ENCODE measurements around the gene SH3GL3.

SH3GL3 gene

DNA sequence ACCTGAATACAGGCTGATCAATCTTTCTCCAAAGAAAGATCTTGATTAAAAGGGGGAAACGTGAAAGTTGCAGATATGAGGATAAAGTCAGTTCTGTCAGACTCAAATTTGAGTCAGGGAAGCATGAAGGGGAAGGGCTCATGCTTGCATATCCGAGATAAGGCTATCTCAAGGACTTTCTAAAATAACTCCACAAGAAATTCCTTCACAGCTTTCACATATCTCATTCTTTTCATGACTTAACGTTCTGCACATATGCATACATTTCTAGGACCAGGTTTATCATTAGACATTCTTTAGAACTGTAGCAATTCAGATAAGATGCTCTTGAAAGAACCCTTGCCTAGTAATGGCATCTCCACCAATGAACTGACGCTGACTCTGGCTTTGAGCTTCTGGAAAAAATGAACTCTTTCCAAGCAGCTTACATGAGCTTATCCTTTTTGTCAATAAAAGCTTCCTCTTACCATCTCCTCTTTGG is 15.9 kb downstream of the SH3GL3 start:
- no peak for DNase-seq

GRCh38 chr15:83470887-83471286 is 23.7 kb downstream of the SH3GL3 start:
- no peak for DNase-seq

DNA sequence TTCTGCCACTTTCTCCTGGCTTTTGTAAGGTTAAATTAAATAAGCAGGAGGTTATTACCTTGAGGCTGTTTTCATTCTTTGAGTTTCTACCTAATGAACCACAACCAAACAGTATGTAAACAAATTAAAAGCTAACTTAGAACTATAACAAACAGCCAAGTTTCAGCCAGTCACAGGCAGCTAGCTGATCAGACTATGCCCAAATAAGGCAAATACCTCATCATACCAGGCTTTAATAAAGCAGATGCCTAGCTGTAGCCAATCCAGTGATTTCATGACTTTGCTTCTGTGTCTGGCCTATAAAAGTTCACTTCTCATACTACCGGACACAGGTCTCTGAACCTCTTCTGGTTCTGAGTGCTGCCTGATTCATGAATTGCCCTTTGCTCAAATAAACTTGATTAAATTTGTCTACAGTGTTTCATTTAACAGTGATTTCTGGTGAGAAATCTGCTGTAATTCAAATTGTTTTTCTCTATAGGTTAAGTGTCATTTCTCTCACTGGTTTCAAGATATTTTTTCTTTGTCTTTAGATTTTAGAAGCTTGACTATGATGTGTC is 24.2 kb downstream of the SH3GL3 start:
- no peak for DNase-seq

- no peak for DNase-seq
These were observed 25.0 kb downstream of the SH3GL3 start for GRCh38 chr15:83472151-83472550.

GRCh38 chr15:83472797-83473196 is 25.7 kb downstream of the SH3GL3 start:
- DNase-seq, result no peak

DNA sequence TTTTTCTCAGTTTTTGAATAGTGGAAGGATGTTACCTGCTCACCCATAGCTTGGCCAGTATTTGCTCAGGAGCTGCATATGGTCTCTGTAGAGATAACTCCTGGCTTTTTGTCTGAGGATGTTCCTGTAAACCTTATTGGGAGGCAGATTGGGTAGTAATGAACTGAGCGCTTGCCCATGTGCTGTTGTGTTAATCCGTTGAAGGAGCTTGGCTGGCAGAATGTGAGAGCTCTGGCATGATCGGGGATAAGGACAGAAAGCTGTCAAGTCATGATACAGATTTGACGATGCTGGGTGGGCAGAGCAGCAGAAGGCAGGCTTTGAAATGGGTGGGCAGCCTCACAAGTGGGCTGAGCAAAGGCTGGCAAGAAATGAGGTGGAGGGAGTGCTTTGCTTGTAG is 27.4 kb downstream of the SH3GL3 start:
- no peak for DNase-seq

DNA sequence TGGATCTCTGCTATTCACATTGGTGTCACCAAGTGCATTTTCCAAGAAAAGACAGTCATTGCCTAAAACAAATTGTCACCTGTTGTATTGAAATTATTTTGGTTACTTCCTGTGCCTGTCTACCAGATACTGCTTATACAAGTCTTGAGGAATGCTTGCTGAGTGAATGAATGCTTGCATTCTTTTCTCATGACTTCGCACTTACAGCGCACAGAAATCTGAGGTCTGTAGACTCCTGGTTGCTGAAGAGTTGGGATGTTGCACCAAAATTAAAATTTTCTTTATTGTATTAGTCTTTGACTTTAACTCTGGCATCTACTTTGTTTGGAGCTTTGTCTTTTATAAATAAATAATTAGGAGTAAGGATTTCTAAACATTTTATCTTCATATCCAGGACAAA is 28.4 kb downstream of the SH3GL3 start:
- DNase-seq, result no peak

- no peak for DNase-seq
These were observed 28.9 kb downstream of the SH3GL3 start for GRCh38 chr15:83476066-83476465.

GRCh38 chr15:83476708-83477107 is 29.6 kb downstream of the SH3GL3 start:
- DNase-seq, result no peak

DNA sequence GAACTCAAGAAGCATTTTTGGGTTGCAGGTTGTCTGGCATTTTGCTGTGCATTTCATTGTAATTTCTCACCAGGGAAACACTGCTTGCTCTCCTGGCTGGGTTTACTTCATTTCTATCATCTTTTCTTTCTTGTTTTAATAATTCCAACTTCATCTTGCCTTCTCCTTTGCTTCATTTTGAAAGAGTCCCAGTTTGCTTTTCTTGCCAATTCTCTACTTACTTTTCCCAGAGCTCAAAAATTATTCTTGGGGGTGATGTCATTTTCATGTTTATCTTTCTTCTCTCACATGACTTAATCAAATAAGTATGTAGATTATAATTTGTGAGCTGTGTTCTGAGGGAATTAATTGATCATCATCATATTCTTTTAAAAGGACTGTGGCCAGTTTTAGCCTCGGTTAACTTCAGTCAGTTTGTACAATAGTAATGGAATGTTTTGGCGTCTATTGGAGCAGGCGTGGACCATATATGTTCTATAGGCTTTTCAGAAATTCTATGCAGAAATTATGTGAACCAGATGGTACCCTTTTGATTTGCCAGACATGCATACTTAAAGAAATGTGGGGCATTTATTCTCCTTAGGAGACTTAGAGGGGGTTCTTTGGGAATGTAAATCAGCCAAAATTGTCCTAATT is 30.1 kb downstream of the SH3GL3 start:
- DNase-seq, result no peak

- no peak for DNase-seq
These were observed 30.8 kb downstream of the SH3GL3 start for GRCh38 chr15:83477808-83478537.

- no peak for DNase-seq
These were observed 36.5 kb downstream of the SH3GL3 start for GRCh38 chr15:83483612-83484011.

DNA sequence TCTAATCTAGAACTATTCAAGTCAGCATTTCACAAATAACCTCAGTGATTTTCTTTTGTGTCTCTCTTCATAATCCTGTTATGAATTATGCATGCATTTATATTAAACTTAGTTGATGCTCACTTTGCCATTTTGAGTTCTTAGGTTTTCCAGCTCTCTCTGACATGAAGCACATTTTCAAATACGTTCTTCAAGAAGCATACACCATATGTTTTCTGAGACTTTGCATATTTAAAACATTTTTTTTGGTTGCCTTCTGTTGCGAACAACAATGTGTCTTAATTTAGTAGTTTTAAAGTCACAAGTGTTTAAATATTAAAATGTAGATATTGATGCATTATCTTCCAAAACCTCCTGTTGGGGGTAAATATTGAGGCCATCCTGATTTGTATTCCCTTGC is 37.5 kb downstream of the SH3GL3 start:
- no peak for DNase-seq

- DNase-seq, result no peak
These were observed 39.2 kb downstream of the SH3GL3 start for GRCh38 chr15:83486363-83486762.

- no peak for DNase-seq
These were observed 40.4 kb downstream of the SH3GL3 start for GRCh38 chr15:83487519-83487918.

DNA sequence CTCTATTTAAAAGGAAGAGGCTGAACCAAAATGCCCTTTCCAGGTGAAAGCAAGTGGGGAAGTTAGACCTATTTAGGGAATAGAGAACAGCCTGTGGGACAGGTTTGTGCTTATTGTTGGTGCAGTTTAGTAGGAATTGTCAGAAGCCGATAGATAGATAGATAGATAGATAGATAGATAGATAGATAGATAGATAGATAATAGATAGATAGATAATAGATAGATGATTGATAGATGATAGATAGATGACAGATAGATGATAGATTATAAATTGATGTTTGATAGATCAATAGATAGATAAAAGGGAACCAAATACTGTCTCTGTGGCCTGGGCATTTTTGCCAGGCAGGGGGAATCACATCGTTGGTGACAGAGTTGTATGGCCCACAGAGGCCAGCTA is 42.5 kb downstream of the SH3GL3 start:
- DNase-seq, result no peak

DNA sequence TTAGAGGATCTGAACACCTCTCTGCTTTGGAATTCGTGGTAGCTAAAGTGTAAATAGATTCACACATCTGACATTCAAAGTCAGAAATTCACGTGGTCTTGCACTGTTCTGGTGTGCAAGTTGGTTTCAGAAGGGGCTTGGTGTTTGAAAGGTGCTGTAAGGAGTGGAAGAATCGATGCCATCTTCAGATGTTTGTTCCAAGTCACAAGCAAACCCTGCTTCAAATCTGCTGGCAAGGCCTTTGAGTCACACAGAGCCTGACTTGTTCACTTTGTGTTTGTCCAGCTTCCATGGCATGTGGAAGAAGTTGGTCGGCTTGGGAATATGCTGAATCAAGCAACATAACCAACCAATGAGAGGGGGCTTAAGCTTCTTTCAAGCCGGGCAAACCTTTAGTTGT is 44.3 kb downstream of the SH3GL3 start:
- no peak for DNase-seq

- no peak for DNase-seq
These were observed 49.6 kb downstream of the SH3GL3 start for GRCh38 chr15:83496766-83497165.

DNA sequence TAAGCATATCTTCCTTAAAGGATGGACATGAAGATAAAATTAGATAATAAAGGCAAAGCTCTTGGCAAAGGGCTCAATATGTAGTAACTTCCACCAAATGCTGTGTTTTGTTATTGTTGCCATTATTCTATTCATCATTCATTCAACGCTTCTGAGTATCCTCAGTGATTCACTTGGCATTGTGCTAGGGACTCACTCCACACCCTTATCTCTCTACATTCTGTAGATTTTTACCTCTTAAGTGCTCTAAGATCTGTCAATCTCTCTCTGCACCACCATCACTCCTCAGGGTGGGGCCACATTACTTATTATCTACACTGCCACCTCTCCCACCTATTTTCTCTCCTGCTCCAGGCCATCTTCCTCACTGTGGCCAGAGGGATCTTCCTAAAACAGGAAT is 51.2 kb downstream of the SH3GL3 start:
- DNase-seq, result no peak

GRCh38 chr15:83498801-83499200 is 51.7 kb downstream of the SH3GL3 start:
- DNase-seq, result no peak

DNA sequence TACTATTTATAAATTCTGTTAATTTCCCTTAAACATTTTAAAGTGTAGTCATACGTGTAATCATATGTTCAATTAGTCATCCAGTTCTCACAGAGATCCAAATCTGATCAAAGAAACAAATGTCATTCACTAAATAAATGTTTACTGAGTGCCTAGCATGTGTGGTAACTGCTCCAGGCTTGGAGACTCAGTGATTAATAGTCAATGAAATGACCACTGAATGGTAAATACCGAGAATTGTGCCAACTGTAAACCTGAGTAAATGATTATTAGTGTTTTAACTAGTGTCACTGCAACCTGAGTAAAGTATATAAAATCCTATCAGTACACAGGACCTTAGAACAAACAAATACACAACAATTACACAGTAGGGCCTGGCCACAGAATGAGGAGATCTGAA is 52.3 kb downstream of the SH3GL3 start:
- no peak for DNase-seq

DNA sequence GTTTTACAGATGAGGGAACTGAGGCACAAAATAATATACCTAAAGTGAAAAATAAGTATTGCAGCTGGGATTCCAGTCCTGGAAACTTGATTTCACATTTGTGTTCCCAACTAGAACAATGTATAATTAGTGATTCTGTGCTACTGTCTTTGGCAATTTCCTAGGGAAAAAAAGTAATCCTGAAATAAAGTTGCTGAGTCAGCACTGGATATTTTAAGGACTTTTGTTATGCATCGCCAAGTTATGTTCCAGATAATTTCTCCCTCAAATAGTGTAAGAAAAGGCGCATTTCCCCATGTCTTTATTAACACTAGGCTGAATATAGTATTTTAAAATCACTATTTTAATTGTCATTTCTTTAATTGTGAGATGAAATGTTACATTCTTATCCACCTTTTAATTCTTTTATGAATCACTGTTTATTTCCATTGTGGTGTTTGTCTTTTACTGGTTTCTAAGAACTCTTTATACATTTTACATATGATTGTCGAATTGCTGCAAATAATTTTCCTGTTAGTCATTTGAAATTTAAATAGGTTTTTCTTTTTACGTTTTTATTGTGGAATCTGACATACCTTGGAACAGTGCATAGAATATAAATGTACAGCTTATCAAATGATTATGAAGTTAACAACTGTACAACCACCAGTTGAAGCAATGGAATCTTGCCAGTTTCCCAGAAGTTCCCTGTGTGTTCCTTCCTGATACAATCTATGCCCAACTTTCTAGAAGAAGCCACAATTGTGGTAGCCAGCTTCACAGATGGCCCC is 56.6 kb downstream of the SH3GL3 start:
- DNase-seq, result no peak

GRCh38 chr15:83504365-83504764 is 57.2 kb downstream of the SH3GL3 start:
- no peak for DNase-seq

DNA sequence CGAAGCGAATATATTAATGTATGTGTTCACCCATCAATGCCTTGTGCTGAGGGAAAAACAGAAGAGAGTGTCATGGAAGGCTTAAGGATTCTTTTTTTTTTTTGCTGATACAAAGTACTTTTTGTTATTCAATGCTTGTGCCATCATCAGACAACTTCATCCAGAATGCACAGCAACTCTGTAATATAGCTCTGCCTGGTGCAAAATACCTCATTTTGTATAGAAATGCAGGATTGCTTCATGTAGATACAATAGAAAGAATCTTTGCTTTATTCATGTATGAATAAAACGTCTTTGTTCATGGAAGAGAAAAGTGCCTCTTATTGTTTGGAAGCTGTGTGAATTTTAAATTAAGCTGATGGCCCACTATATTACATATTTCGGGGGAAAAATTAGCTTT is 62.9 kb downstream of the SH3GL3 start:
- DNase-seq, result no peak
